Activated CD4-positive, alpha-beta memory T cell treated with anti-CD3 and anti-CD28 coated beads, Interleukin-2, amount 10 ng/mL, durations not matched to agents 7 days and 5 days (primary cell): ENCODE results near the gene EEFSEC. TPM values are rescaled to one million over a fixed set of nuclear protein-coding genes. Genes with fewer than 3 reads are reported as not detected.

Source experiments
- CTCF ChIA-PET: fragments of 350-600 bp; sonication (Branson Sonifier 250); formaldehyde crosslinking; loops from one replicate; lab custom pipeline; 2021; ENCODE audit warnings: antibody characterized with exemption, inconsistent platforms; lab: Charles Lee
- POLR2A ChIA-PET: fragments of 350-600 bp; sonication (Branson Sonifier 250); formaldehyde crosslinking; loops from one replicate; lab custom pipeline; 2021; ENCODE audit warnings: antibody characterized with exemption; lab: Charles Lee
- DNase-seq: peaks from one replicate; pipeline ENCODE4 v3.0.0-alpha.2; 2020
- H3K27ac Mint-ChIP-seq: one replicate; pipeline ENCODE4 v1.8.0; 2021; ENCODE audit warnings: mild to moderate bottlenecking, mixed read lengths
- H3K27me3 Mint-ChIP-seq: one replicate; pipeline ENCODE4 v1.8.0; 2021; ENCODE audit warnings: mixed read lengths
- H3K36me3 Mint-ChIP-seq: one replicate; pipeline ENCODE4 v1.8.0; 2021; ENCODE audit warnings: low read depth, mixed read lengths
- H3K4me1 Mint-ChIP-seq: one replicate; pipeline ENCODE4 v1.8.0; 2021; ENCODE audit warnings: mixed read lengths
- H3K4me3 Mint-ChIP-seq: one replicate; pipeline ENCODE4 v1.8.0; 2021; ENCODE audit warnings: mild to moderate bottlenecking, mixed read lengths
- H3K9me3 Mint-ChIP-seq: one replicate; pipeline ENCODE4 v1.8.0; 2021; ENCODE audit warnings: mixed read lengths
- total RNA-seq, 2 experiments: library from RNA; stranded (reverse); gene quantifications; one replicate each; pipeline ENCODE4 v1.2.3, GENCODE V29; 2021

Gene EEFSEC
- total RNA-seq, 2 experiments from 2014 or later, result 14.5 to 15.0 TPM

- Mint-ChIP-seq H3K4me3 (no peak overlapping the region), H3K36me3 (peaks cover 25% of the 10 kb centered on the region), H3K27me3 (no peaks in the 10 kb centered on the region), H3K9me3 (no peaks in the 10 kb centered on the region), H3K27ac (no peak overlapping the region), H3K4me1 (peaks cover 16% of the 10 kb centered on the region)
- ChIA-PET POLR2A (no interaction called here), CTCF (interaction anchor here (1.1 kb wide), 1 partner anchor 23 kb away, joined by 3 read pairs; no protein-coding TSS in a partner anchor)
- no peak for DNase-seq
Measured at GRCh38 chr3:128155616-128156360, 2.5 kb downstream of the EEFSEC start.

- peaks cover 22% of the 10 kb centered on the region for H3K36me3 Mint-ChIP-seq
- H3K4me3 Mint-ChIP-seq, result no peak overlapping the region
- H3K4me1 Mint-ChIP-seq, result peaks cover 2% of the 10 kb centered on the region
- H3K27me3 Mint-ChIP-seq, result no peaks in the 10 kb centered on the region
- ChIA-PET POLR2A (no interaction called here), CTCF (no interaction called here)
- DNase-seq, result no peak
- H3K9me3 Mint-ChIP-seq, result no peaks in the 10 kb centered on the region
- H3K27ac Mint-ChIP-seq, result no peak overlapping the region
Measured at GRCh38 chr3:128160661-128161060, 7.4 kb downstream of the EEFSEC start.

GRCh38 chr3:128163432-128163831 is 10.2 kb downstream of the EEFSEC start:
- Mint-ChIP-seq H3K27me3 (no peaks in the 10 kb centered on the region), H3K27ac (no peak overlapping the region), H3K4me1 (no peaks in the 10 kb centered on the region), H3K36me3 (no peaks in the 10 kb centered on the region), H3K9me3 (no peaks in the 10 kb centered on the region), H3K4me3 (no peak overlapping the region)
- POLR2A ChIA-PET, result interaction anchor here (1.4 kb wide), 1 partner anchor 11 kb away, joined by 3 read pairs; no protein-coding TSS in a partner anchor
- CTCF ChIA-PET, result interaction anchor here (2.0 kb wide), 1 partner anchor 10 kb away, joined by 5 read pairs; the partner anchor contains the start of gene EEFSEC
- DNase-seq, result no peak

GRCh38 chr3:128166971-128167453 is 13.7 kb downstream of the EEFSEC start:
- POLR2A ChIA-PET, result no interaction called here
- Mint-ChIP-seq H3K9me3 (no peaks in the 10 kb centered on the region), H3K27me3 (no peaks in the 10 kb centered on the region), H3K27ac (no peak overlapping the region), H3K4me1 (peaks cover 3% of the 10 kb centered on the region), H3K4me3 (no peak overlapping the region), H3K36me3 (no peaks in the 10 kb centered on the region)
- no peak for DNase-seq
- CTCF ChIA-PET, result interaction anchor here (0.6 to 1.3 kb wide), 2 partner anchors 13 to 519 kb away, joined by 3 to 7 read pairs; no protein-coding TSS in a partner anchor

GRCh38 chr3:128167646-128167972 is 14.3 kb downstream of the EEFSEC start:
- peaks cover 3% of the 10 kb centered on the region for H3K4me1 Mint-ChIP-seq
- ChIA-PET CTCF (interaction anchor here (0.6 to 1.3 kb wide), 2 partner anchors 14 to 519 kb away, joined by 3 to 7 read pairs; no protein-coding TSS in a partner anchor), POLR2A (no interaction called here)
- no peaks in the 10 kb centered on the region for H3K27me3 Mint-ChIP-seq
- DNase-seq, result no peak
- no peak overlapping the region for H3K4me3 Mint-ChIP-seq
- H3K36me3 Mint-ChIP-seq, result no peaks in the 10 kb centered on the region
- no peaks in the 10 kb centered on the region for H3K9me3 Mint-ChIP-seq
- no peak overlapping the region for H3K27ac Mint-ChIP-seq

GRCh38 chr3:128167973-128168674 is 14.8 kb downstream of the EEFSEC start:
- peaks cover 3% of the 10 kb centered on the region for H3K4me1 Mint-ChIP-seq
- ChIA-PET CTCF (interaction anchor here (0.6 to 1.3 kb wide), 2 partner anchors 14 to 520 kb away, joined by 3 to 7 read pairs; no protein-coding TSS in a partner anchor), POLR2A (no interaction called here)

GRCh38 chr3:128168836-128169235 is 15.6 kb downstream of the EEFSEC start:
- Mint-ChIP-seq H3K9me3 (no peaks in the 10 kb centered on the region), H3K27me3 (no peaks in the 10 kb centered on the region), H3K4me1 (peaks cover 3% of the 10 kb centered on the region), H3K27ac (no peak overlapping the region), H3K36me3 (no peaks in the 10 kb centered on the region), H3K4me3 (no peak overlapping the region)
- ChIA-PET POLR2A (no interaction called here), CTCF (no interaction called here)
- no peak for DNase-seq

More at GRCh38 chr3:128167973-128168674, 14.8 kb downstream of the EEFSEC start:
- Mint-ChIP-seq H3K9me3 (no peaks in the 10 kb centered on the region), H3K36me3 (no peaks in the 10 kb centered on the region), H3K27me3 (no peaks in the 10 kb centered on the region), H3K4me3 (no peak overlapping the region), H3K27ac (no peak overlapping the region)
- DNase-seq, result no peak

GRCh38 chr3:128170866-128171516 is 17.7 kb downstream of the EEFSEC start:
- Mint-ChIP-seq H3K27ac (no peak overlapping the region), H3K9me3 (no peaks in the 10 kb centered on the region), H3K27me3 (no peaks in the 10 kb centered on the region), H3K4me3 (no peak overlapping the region), H3K4me1 (peaks cover 3% of the 10 kb centered on the region), H3K36me3 (no peaks in the 10 kb centered on the region)
- ChIA-PET CTCF (no interaction called here), POLR2A (no interaction called here)
- DNase-seq, result no peak

GRCh38 chr3:128173200-128173599 is 19.9 kb downstream of the EEFSEC start:
- POLR2A ChIA-PET, result no interaction called here
- CTCF ChIA-PET, result no interaction called here

GRCh38 chr3:128173849-128174248 is 20.6 kb downstream of the EEFSEC start:
- Mint-ChIP-seq H3K27me3 (no peaks in the 10 kb centered on the region), H3K27ac (no peak overlapping the region), H3K4me1 (peaks cover 8% of the 10 kb centered on the region), H3K36me3 (no peaks in the 10 kb centered on the region), H3K9me3 (no peaks in the 10 kb centered on the region), H3K4me3 (no peak overlapping the region)
- CTCF ChIA-PET, result no interaction called here
- no peak for DNase-seq
- POLR2A ChIA-PET, result no interaction called here

More at GRCh38 chr3:128173200-128173599, 19.9 kb downstream of the EEFSEC start:
- Mint-ChIP-seq H3K9me3 (no peaks in the 10 kb centered on the region), H3K36me3 (no peaks in the 10 kb centered on the region), H3K4me3 (no peak overlapping the region), H3K4me1 (peaks cover 6% of the 10 kb centered on the region), H3K27me3 (no peaks in the 10 kb centered on the region), H3K27ac (no peak overlapping the region)
- DNase-seq, result no peak

GRCh38 chr3:128174675-128175590 is 21.7 kb downstream of the EEFSEC start:
- Mint-ChIP-seq H3K4me1 (peaks cover 8% of the 10 kb centered on the region), H3K9me3 (no peaks in the 10 kb centered on the region), H3K36me3 (no peaks in the 10 kb centered on the region), H3K4me3 (no peak overlapping the region), H3K27ac (no peak overlapping the region), H3K27me3 (no peaks in the 10 kb centered on the region)
- POLR2A ChIA-PET, result no interaction called here
- no peak for DNase-seq
- CTCF ChIA-PET, result interaction anchor here (2.1 kb wide), 1 partner anchor 79 kb away, joined by 5 read pairs; no protein-coding TSS in a partner anchor

GRCh38 chr3:128175768-128176167 is 22.5 kb downstream of the EEFSEC start:
- Mint-ChIP-seq H3K27me3 (no peaks in the 10 kb centered on the region), H3K4me3 (no peak overlapping the region), H3K9me3 (no peaks in the 10 kb centered on the region), H3K4me1 (peaks cover 7% of the 10 kb centered on the region), H3K27ac (no peak overlapping the region), H3K36me3 (no peaks in the 10 kb centered on the region)
- POLR2A ChIA-PET, result no interaction called here
- CTCF ChIA-PET, result interaction anchor here (2.1 kb wide), 1 partner anchor 80 kb away, joined by 5 read pairs; no protein-coding TSS in a partner anchor
- no peak for DNase-seq
